HG03469 (cell line): Measurements from ENCODE around the gene WSCD1.

Experiments
- ATAC-seq: cut with Tn5 transposase; IDR thresholded peaks from one replicate; pipeline ENCODE4 v1.9.1; 2021; ENCODE audit warnings: mild to moderate bottlenecking, moderate library complexity, moderate number of reproducible peaks; ENCODE audit not compliant: unreplicated experiment

Gene WSCD1

DNA sequence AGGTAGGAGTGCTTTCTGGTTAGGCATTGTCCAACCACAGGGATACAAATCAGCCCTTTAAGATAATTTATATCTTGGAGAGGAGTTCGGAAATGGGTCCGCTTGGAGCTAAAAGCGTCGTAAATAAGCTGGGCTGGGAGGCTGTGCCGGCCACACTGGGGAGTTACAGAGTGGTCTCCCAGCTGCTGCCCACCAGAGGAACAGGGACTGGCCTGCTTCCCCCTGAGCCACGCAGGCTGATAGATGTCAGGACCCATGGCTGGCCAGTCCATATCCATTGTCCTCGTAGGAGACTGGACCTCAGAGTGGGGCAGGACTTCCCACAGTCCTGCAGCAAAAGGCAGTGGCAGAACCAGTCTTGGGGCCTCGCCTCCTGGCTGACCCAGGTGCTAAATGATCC, 12.6 kb upstream of the WSCD1 start:
- ATAC-seq = no peak

DNA sequence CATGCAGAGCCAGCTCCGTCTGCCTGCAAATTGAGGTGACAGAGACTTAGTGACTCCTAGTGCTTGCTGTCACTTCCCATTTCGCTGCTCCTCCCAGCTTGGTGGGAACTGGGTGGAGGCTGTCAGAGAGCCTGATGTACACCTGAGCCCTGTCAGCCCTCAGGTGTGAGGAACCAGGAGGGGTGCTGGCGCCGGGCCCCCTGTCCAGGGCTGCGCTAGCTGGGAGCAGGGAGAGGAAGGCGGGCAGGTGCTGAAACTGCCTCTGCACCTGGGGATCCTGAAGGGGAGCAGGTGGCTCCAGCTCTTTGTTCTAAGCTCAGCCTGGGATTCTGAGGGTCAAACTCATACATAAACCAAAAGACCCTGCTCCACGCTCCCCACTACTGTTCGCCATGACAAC, 10.8 kb upstream of the WSCD1 start:
- ATAC-seq = no peak

DNA sequence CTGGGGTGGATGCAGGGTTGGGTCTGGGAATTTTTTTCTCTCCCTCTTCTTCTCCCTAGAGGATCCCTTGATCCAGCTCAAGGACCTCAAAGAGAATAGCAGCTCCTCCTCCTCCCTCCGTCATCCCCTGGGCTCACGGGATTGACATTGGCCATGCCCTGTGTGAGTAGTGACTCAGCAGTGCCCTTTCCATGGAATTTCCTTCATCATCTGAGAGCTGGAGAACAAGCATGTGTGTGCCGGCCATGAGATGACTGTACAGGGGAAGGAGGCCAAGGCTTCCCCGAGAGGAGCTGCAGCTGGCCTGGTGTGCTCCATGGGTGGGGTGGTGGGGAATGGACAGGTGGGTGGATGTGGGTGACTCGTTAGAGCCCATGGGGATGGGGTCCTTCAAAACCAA, 8.9 kb upstream of the WSCD1 start:
- no peak for ATAC-seq

DNA sequence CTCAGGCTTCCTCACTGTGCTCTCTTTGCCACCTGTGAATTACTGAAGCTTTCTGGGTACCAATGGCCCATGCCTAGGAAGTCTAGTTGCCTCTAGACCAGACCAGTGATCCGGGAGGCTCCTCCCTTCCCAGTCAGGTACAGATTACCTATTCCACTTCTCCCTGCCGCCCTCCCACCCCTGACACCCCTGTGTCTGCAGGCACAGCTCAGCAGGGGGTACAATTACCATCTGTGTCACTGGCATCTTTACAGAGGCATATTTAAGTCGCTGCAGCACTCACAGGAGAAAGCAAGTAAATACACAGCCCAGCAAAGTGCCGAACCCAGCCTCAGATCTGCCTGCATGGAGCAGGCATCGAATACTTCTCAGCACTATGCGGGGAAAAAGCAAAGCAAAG, 5.3 kb upstream of the WSCD1 start:
- ATAC-seq = no peak

DNA sequence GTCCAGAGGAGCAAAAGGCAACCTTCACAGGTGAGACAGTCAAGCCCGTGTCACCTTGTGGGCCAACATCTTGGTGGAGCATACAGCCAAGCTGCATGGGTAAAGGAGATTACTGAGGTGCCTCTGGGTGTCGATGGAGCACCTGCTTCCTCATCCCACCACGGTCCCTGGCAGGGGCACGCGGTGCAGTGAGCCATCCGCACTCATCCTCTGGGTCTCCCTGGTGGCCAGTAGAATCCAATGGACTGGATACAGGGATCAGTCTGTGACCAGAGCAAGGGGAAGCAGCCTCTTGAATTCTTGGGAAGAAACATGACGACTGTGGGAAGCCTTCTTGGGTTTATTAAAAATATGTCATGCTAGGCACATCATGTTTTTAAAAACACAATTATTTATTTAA, 4.8 kb upstream of the WSCD1 start:
- ATAC-seq = no peak

DNA sequence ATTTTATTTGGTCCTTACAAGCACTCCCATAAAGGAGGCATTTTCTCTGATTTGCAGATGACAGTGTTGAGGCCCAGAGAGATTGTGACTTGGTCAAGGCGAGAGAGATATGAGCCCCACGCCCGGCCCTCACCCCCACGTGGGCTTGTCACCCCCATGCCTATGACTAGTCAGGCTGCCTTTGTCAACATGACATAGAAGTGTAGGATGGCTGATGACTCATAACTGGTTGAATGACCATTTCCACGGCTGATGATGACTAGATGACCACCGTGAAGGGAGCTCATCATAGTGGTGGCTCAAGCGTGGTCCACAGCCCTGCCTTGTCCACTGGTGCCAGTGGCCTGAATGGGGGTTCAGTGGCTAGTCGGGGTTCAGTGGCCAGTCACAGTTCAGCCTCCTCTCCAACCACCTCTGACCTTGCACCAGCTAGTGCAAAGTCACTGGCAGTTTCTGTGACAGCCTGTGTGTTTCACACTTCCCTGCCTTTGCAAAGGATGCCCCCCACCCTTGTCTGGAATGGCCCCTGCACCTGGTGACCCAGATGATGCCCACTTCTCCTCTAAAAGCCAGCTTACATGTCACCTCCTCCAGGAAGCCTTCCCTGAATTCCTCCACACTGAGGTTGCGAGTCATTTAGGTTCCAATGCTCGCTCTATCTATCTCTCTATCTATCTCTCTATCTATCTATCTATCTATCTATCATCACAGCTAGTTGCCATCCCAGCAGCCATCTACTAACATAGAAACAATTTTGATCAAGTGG, 3.8 kb upstream of the WSCD1 start:
- no peak for ATAC-seq

DNA sequence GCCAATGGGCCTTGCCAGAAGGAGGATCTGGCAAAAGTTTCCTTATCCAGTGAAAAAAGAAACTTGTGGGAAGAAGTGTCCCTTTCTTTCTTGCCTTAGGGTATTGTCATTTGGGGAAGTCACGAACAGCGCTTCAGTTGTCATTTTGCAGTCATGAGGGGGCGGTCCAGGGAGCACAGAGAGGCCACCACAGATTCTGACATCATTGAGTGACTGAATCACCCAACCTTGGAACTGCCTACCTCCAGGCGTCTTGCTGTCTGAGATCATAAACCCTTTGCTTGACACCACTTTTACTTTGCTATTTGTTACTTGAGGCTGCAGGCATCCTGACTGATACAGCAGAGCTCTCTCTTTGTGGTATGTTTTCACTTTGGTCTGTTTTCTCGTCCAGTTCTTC, 3.1 kb upstream of the WSCD1 start:
- ATAC-seq = no peak

DNA sequence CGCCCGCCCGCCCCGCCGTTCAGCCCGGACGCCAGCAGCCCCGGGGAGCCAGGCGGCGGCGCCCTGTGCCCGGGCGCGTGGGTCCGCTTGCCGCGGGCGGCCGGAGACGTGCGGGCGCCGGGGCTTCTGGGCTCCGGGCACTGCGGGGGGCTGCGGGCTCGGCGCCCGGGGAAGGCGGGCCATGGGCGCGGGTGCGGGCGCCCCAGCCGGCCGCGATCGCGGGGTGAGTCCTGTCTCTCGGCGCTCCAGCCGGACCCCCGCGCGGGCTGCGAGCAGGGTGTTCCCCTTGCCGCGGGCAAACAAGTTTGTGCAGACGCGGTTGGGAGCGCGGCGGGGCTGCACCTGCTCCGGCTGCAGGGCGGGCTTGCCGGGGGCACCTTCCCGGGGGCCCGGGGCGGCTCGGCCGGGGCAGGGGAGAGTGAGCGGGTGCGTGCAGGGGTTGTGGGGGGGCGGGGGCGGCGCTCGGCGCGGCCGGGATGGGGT, 292 bp downstream of the WSCD1 start:
- no peak for ATAC-seq

DNA sequence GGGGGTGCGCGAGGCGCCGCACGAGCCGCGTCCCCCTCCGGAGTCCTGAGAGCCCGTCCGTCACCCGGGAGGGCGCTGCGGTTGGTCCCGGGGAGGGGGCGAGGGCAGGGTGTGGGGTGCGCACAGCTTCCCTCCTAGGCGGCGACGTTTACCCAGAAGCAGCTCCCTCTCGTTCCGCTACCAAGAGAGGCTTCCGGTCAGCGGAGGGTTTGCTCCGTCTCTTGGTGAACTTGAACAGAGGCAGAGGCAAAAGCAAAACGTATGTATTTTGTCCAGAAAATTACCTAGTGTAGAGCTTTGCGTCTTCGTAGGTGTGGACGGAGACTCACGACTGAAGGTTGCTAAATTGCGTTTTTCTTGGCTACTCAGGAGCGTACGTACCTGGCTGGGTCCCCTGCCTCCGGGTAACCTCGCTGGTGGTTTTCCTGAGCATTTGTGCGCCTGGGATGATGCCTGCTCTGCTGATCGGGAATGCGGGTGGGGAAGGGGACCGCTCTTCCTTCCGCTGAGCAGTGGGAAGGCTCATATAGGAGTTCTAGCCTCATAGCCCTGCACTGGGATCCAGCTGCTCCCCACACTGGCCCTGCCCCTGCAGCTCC, 833 bp downstream of the WSCD1 start:
- ATAC-seq = no peak

DNA sequence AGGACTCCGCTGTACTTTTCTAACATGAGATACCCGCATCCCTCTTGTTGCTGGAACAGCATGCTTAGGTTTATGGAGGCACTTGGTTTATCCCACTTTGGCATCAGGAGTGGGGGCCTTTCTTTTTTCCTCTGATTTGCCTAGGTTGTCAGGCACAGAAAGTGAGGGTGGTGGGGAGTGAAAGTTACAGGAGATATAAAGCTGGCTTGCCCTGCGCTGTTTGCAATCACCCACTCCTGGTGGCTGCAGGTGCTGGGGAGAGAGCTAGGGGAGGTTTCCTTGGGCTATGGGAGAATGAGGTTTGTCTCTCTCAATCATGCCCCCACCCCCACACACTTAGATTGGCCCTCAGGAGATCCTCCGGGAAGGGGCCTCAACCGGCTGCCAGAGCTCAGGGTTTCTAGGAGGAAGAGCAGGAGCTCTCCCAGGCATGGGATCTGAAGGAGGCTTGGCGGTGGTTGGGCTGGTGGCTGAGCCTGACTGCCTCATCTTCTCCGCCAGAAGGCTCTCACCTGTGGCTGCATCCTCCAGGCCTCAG, 1.4 kb downstream of the WSCD1 start:
- no peak for ATAC-seq

DNA sequence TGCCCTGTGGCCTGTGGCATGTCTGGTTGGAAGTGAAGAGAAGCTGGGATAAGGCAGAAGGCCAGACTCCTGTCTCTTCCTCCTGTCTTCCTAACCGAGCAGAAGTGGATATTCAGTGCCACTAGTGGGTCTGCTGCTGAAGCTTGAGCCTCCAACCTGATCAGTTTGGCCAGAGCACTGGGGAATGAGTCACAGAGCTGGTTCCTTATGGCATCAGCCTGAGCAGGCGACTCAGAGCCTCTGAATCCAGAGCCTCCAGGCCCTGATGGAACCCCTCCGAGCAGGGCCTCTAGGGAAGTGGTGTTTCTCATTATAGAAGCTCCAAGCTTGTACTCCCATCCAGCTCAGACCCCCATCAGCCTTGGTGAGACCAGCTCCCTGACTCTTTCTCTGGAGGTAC, 2.0 kb downstream of the WSCD1 start:
- ATAC-seq = no peak

DNA sequence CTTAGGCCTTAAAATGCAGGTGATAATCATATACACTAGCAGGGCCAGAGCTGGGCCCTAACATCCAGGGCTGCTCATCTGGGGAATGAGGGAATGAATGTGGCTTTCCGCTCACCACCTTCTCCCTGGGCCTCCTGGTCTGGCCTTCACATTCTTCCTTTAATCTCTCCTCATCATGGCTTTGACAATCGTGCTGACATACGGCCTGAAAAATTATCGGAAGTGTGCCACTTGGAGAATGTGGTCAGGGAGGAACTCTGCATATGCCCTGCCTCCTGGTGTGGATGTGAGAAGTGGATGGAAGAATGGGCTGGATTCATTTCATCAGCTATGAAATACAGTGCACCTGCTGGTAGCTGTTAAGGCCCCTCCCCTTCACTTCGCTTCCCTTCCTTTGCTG, 2.4 kb downstream of the WSCD1 start:
- ATAC-seq = no peak

DNA sequence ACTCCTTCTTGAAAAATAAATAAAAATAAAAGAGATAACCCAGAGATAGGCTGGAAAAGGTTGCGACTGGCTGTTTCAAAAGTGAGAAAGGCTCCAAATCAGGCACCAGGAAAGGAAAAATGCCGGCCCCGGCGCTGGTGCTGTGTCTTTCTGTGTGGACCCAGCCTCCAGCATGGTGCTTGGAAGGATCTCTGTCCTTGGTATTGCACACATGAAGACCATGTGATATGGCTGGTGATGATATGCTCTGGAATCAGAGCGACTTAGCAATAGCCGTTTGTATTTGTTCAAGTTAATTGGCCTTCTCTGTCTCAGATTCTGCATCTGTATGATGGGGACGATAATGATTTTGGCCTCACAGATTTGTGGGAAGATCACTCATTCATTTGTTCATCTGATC, 3.4 kb downstream of the WSCD1 start:
- no peak for ATAC-seq

DNA sequence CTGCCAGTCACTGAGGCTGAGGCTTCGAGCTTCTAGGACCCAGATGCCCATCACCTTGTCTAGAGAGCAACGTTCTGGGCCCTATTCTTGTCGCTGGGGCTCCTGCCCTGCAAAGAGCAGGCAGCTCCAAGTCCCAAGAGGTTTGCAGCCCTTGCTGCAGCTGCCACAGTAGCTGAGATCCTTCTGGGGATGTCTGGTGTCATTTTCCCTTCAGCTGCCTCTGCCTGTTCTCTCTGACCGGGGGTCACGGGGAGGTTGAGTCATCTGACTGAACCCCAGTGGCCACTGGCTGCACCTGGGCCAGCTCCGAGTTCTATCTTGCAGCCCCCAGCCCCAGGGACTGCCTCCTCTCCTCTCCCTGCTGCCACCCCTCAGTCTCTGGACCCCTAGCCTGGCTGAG, 4.9 kb downstream of the WSCD1 start:
- ATAC-seq = no peak

DNA sequence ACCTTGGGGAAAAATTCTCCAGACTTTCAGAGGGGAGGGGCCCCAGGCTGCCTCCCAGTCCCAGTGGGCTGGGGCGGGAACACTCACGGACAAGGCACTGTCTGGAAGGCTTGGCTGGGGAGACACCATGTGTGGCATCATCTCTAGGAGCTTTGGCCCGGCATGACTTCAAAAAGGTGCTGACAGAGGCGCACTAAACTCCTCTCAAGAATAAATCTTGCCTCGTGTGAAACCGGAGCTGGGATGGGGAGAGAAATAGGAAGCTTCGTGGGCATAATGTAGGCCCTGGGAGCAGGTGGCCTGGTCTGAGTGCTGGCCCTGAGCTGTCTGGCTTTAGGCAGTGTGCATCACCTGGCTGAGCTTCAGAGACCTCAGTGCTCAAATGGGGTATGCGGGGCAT, 5.7 kb downstream of the WSCD1 start:
- ATAC-seq = no peak

DNA sequence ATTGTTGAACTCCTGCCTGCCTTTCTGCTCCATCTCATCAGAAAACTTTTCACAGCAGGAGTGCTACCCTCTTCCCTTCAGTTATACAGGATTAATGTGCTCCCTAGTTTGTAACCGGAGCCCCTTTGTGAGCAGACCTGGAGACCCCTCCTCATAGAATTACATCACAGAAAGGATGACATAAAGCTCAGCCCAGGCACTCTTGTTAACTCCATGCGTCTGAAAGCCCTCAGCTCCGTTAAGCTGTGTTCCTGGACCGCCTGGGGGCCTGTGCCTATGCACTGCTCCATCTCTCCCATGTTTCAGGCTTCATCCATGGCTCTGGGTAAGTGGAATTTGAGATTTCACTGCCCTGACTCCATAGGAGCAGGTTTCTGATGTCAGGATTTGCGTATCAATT, 7.6 kb downstream of the WSCD1 start:
- no peak for ATAC-seq

DNA sequence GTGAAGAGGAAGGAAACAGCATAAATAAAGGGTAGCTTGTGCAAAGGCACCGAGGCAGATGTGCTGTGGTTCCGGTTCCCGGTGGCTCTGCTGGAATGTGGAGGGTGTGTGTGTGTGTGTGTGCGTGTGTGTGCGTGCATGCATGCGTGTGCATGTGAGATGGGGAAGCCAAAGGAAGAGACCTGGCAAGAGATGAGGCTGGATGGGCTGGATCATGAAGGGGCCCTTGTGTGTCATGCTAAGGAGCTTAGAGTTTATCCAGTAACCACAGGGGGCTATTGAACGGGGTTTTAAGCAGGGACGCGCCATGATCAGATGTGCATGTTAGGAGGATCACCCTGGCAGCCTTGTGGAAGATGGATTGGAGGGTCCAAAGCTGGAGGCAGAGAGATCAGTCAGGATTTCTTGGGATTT, 8.3 kb downstream of the WSCD1 start:
- no peak for ATAC-seq

DNA sequence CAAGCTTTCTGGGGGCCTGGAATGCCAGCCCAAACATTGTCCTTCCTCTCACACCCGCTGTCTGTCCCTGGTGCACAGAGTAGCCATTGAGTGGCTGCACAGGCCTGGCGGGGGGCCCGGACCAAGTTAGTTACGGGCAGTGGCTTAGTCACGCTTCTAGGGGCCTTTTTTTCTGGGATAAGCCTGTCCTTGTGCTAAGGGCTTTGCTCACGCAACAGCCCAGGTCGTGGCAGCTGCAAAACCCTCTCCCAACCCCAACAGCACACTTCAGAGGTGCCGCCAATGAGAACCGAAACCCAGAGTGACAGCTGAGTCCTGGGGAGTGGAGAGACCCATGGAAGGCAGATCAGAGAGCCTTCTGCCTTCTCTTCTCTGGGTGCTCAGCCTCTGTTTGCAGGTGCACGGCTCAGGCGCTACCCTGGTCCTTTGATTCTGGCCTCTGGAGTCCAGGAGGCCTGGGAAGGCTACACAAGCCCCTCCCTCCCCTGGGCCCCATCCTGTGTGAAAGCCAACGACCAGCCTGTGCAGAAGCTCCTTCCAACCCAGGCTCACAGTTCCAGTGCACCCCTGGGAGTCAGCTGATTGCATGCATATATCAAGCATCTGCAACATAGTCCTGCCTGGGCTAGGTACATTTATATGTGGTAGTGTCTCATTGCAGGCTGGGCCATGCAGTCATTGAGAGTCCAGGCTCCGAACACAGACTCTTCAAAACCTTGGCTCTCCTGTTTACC, 9.1 kb downstream of the WSCD1 start:
- ATAC-seq = no peak

DNA sequence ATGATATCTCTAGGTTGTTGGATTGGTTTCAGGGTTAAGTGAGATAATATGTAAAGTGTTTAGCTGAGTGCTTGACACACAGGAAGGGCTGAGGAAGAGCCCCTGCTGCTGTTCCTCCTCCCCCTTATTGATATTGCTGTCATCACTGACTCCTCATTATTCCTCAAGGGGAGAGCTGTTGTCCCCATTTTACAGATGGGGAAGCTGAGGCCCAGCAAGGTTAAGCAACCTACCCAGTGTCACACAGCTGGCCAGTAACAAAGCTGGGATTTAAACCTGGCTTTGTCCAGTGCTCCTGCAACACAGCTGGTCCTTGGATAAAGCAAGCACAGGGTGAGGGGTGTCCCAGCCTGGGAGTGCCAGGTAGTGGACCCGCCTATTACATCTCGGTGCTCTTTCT, 9.8 kb downstream of the WSCD1 start:
- ATAC-seq = no peak

DNA sequence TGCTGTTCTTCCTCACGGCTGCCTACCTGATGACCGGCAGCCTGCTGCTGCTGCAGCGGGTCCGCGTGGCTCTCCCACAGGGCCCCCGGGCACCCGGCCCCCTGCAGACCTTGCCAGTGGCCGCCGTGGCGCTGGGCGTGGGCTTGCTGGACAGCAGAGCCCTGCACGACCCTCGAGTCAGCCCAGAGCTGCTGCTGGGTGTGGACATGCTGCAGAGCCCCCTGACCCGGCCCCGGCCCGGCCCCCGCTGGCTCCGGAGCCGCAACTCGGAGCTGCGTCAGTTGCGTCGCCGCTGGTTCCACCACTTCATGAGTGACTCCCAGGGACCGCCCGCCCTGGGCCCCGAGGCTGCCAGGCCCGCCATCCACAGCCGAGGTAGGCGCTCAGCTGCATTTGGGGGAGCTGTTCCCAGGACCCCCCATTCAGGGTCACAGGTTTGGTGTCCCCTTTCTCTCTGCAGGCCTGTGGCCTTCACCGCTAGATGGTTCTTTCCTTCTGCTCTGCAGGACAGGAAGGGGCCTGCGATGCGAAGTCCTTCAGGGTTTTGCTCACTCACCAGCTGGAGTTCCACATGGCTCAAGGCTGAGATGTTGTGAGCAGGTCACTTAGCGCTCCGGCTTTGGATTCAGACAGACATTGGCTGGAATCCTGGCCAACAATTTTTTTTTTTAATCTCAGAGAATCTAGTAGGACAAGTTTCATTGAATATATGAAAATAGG, 10.7 kb downstream of the WSCD1 start:
- ATAC-seq = no peak

DNA sequence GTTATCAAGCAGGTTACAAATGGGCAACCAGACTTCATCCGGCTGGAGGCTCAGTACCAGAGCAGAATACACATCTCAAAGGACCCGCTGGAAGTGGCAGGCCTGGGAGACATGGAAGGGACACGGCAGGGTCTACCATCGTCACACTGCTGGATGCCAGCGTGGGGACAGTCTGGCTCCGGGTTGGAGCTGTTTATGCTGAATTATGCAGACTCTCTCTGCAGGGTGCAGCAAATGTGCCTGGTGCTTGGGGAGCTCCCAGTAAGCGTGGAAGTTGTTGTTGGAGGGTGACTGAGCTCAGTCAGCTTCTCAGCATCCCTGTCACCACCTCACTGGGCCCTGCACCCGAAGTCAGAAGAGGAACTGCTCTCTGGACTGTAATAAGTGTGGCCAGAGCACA, 12.2 kb downstream of the WSCD1 start:
- ATAC-seq = no peak
